Measurements from ENCODE around the gene MLNR.
A peak's percentile ranks its signal among the peaks of the same experiment; 100 is the strongest.

MLNR gene, protein sequence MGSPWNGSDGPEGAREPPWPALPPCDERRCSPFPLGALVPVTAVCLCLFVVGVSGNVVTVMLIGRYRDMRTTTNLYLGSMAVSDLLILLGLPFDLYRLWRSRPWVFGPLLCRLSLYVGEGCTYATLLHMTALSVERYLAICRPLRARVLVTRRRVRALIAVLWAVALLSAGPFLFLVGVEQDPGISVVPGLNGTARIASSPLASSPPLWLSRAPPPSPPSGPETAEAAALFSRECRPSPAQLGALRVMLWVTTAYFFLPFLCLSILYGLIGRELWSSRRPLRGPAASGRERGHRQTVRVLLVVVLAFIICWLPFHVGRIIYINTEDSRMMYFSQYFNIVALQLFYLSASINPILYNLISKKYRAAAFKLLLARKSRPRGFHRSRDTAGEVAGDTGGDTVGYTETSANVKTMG
- long read RNA-seq, donor 1, result 0 reads
- long read RNA-seq, donor 2, result 0 reads
- long read RNA-seq, donor 3, result 0 reads
- long read RNA-seq, donor 4, result 0 reads
- long read RNA-seq, donor 5, result 0 reads
- long read RNA-seq, donor 6, result 0 reads
- long read RNA-seq, donor 7, result 0 reads
- long read RNA-seq, donor 8, result 0 reads

DNA sequence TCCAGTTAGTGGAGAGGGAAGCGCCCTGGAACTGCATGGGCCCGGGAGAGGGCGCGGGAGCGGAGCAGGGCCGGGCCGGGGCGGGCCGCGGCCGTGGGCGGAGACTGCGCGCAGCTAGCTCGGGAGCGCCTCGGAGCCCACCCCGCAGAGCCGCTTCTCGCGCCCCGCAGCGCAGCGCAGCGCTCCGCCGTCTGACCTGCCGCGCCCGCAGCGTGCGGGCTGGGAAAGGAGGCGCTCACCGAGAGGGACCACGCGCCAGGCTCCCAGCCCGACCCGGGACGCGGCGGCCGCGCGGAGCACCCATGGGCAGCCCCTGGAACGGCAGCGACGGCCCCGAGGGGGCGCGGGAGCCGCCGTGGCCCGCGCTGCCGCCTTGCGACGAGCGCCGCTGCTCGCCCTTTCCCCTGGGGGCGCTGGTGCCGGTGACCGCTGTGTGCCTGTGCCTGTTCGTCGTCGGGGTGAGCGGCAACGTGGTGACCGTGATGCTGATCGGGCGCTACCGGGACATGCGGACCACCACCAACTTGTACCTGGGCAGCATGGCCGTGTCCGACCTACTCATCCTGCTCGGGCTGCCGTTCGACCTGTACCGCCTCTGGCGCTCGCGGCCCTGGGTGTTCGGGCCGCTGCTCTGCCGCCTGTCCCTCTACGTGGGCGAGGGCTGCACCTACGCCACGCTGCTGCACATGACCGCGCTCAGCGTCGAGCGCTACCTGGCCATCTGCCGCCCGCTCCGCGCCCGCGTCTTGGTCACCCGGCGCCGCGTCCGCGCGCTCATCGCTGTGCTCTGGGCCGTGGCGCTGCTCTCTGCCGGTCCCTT lies at the start of gene MLNR:
Gene MLNR (plus strand): TSS at position 303 of the 820 bp plus-strand sequence. CDS start 0 bp downstream, at position 303.
- DNase-seq, result peak; percentile 75

DNA sequence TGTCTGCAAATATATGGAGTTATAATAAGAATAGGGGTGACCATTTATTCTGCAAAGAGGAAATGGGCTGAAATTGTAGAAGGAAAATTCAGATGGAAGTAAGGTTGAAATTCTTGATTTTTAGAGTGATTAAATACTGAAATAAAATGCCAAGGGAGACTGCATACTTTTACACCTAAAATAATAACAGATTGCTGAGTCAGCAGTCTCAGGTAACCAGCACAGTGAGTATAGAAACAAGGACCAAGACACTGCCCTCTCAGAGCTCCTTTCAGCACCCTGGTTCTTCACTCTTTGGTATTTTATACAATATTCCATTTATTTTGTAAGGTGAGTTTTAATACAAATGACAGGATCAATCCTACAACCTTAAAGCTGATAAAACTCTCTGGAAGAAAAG lies 48.8 kb upstream of the MLNR start:
- DNase-seq, result no peak

DNA sequence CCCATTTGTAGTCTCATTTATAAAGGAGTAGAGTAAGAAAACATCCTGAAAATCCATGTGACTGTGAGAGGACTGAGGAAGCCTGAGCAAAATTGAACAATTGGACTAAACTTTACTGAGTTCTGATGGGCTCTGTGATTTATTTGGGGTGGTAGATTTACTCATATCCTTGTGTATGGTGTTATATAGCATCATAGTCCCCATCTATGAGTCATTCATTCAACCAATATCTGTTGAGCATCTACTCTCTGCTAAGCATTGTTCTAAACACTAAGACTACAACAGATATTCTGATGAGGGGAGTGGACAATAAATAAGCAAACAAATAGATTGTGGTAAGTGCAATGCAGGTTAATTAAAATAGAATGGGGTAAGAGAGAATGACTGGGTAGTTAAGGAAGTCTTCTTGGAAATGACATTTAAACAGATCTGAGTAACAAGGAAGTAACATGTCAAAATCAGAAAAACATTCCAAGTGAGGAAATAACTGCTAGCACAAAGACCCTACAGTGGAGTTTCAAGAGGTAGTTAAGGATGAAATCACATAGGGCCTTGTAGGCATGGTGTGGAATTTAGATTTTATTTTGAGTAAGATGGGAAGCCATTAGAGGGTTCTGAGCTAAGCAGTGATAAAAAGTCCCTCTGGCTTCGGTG lies 36.3 kb upstream of the MLNR start:
- DNase-seq, result no peak

DNA sequence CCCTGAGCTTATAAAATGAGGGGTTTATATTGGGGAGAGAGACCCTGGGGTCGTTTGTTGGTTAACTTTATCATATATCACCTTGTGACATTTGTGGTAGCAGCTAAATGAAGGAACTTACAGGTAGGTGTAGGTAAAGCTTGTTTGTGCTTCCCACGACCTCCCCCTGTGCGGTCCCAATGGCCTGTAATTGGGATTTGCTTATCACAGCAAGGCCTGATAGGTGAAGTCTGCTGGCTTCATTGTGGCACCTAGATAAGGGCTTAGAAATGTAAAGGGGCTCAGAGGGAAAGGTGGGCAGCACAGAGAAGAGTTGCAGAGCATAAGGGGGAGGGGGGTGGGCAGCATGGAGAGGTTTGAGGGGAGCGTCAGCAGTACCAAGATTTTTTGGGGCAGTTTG lies 35.5 kb upstream of the MLNR start:
- DNase-seq, result no peak

DNA sequence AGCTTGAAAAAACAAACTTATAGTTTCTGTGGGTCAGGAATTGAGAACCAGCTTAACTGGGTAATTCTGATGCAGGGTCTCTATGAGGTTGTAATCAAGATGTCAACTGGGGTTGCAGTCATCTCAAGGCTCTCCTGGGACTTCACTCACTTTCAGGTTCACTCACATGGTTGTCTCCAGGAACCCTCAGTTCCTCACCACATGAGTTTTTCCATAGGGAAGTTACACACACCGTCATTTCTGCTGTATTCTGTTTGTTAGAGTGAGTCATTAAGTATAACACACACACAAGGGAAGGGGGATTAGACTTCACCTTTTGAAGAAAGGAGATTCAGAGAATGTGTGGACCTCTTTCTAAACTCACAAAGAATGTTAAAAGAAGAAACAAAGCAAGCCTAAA lies 34.9 kb upstream of the MLNR start:
- DNase-seq, result no peak

DNA sequence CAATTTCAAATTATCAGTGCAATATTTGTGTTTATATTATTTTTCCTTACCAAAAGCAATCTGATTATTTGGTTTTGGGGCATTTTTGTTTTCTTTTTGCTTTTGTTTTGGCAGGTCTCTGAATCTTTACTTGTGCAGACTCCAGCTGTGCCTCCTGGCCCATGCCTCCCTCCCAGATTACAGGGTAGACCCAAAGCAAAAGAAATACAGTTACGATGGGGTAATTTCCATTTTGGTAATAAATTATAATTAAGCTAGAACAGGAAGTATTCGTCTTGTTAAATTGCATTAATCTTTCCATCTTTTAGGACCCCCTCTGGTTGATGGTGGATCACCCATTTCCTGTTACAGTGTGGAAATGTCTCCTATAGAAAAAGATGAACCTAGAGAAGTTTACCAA lies 29.2 kb upstream of the MLNR start:
- DNase-seq, result no peak

DNA sequence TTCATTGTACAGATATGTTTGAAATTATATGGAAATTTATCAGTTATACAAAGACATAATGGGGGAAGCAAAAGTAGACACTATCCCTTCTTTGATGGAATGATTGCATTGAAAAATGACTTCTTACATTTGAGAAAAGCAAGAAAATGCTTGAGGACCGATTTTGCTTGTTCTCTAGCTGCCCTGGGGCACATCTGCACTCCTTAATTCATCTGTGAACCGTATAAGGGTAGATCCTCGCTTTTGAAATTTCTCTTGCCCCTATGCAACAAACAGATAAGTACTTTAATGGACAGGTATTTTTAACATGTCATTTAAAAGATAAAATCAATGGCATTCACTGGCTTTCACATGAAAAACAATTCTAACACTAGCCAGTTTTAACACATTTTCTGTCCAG lies 13.5 kb upstream of the MLNR start:
- no peak for DNase-seq

DNA sequence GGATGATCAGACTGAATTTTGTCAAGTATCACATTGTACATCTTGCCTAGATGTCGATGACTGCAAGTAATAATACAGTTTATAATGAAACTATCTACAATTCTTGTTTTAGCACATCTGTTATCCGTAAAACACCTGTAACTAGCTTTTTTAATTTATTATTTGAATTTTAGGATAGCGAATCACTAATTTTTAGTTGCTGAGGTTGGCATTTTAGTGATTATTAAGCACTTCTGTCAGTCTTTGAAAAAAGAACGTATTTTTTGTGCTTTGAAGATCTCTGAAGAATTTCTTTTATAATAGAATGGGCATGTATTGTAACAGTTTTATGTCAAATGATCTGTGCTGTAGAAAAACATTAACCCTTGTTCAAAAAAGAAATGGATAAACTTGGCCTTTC lies 11.5 kb upstream of the MLNR start:
- no peak for DNase-seq

DNA sequence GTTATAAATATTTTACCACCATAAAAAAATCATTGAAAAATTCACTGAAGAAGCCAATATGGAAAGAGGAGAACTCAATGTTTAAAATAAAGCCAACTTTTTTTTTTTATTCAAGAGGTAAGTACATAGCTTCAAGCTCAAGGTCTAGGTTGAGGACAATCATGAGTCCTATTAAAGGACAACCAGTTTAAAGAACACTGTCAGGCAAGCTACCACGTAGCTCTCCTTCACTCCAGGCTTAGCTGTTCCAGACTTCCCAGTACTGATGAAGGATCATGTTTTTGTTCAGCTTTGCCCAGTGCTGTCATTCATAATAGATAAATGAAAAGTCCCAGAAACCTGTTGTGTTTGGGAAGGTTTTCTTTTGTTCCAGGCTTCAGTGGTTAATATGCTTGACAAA lies 10.0 kb upstream of the MLNR start:
- no peak for DNase-seq

DNA sequence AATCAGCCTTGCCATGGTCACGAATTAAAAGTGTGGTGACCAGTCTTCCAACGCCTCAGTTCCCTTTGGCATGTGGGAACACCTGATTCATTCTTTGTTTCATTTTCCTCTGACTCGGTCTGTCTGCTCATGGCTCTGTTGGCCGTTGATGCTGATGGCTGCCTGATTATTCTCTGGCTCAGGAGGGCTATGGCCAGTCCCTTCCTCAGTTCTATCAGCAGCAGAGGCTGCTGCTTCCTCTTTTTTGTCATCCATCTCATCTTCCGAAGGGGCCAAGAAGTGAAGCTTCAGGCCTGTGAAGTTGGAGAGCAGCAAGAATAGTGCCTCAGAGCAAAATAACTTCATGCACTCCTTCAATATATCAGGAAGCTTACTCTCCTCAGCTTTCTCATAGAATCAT lies 9.5 kb upstream of the MLNR start:
- DNase-seq, result no peak

DNA sequence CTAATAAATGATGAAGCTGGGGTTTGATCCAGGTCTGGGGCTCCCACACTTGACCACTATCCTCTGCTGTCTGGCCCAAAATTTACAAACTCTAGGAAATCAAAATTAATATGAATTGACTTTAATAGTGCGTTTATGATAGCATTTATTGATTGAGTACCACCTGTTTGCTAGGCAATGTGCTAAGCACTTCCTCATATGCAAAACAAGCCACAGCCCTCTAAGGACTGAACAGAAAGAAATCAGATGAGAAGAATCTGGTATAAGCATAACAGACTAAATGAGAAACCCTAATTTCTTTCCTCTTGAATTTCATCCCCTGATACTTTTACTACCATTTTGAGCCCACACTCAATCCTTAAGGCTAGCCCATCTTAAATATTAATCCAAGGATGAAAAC lies 6.6 kb upstream of the MLNR start:
- DNase-seq, result no peak

DNA sequence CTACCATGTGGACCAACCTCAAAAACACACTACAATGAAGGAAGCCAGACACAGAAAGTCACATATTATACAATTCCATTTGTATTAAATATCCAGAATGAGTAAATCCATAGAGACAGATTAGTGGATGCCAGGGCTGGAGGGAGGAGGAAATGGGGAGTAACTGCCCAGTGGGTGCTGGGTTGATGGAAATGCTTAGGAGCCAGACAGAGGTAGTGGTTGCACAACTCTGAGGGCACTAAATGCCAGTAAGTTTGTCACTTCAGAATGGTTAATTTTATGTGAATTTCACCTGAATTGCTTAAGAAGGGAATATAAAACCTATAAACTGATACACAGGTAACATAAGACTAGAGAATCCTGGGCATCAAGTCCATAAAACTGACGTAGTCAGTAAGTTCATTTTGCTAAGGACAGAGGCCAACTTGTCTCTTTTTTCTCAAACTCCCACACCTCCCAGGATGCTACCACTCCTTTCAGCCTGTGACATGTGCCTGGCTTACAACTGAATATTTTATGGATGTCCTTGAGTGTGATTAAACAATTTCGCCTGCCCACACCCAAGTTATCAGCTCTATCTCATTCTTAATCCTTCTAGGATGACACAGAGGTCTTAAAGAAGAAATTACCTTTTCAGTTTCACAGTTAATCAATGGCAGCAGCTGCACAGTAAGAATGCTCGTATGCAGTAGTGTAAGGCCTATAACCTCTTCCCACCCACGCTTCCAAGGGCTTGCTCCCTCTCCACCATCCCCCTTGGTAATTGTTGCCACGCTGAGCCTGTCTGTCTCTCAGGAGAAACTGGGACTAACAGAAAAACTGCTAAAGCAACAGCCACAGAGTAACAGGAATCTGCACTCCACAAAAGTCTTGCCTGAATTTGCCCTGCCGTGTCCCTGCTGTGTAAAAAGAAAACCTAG lies 5.9 kb upstream of the MLNR start:
- no peak for DNase-seq

DNA sequence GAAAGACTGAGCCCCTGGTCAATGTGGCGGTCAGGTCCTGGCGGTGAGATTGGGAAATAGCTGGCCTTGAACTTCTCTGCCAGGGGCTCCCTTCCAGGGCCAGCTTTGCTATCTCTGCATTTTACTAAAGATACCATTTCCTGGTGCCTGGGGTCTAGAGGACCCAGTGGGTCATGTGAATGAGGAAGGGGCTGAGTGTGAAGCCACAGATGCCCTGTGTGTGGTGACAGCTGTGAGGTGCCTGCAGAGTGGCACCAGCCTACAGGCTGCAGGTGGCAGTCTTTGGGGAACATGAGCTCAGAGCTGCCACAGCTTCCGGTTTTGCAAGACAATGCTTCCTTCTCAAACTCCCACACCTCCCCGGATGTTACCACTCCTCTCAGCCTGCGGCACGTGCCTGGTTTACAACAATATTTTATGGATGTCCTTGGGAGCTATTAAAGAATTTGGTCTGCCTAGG lies 5.2 kb upstream of the MLNR start:
- no peak for DNase-seq

DNA sequence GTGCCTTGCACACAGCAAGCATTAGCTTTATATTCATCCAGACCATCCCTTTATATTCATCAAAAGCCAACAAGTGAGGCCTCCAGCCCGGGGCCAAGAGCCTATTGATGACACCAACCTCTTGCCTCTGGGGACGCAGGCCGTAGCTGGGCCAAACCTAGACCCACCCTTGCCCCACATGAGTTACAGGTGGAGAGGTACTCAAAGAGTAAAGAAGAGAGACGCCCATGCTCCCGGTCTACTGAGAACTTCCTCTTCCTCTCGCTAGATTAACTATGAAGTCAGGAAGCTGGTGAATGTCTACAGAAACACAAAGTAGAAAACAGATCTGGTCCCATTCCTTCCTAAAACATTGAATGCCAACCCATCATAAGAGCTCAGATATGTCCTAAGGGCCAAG lies 3.8 kb upstream of the MLNR start:
- no peak for DNase-seq

DNA sequence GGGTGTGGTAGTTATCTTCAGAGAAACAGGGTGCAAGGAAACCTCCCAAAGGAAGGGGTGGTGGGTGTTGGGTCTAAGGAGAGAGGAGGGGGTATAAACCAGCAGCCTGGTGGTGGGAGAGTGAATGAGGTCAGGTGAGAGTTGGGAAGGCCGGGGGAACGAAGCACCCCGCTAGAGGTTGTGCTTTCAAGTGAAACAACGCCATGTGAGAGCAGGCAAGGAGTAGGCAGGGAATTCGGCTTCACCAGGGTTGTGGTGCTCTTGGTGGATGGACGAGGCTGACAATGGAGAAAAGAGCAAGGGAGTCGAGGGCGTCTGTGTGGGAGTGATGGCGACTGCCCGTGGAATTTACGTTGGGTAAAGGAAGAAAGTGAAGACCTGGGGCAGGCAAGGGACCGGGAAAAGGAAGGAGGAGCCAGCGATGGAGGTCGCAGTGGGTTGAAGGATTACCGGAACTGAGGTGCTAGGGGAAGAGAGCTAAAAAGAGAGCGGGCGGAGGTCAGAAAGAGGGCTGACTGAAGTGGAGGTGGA lies 2.1 kb upstream of the MLNR start:
- DNase-seq, result no peak

DNA sequence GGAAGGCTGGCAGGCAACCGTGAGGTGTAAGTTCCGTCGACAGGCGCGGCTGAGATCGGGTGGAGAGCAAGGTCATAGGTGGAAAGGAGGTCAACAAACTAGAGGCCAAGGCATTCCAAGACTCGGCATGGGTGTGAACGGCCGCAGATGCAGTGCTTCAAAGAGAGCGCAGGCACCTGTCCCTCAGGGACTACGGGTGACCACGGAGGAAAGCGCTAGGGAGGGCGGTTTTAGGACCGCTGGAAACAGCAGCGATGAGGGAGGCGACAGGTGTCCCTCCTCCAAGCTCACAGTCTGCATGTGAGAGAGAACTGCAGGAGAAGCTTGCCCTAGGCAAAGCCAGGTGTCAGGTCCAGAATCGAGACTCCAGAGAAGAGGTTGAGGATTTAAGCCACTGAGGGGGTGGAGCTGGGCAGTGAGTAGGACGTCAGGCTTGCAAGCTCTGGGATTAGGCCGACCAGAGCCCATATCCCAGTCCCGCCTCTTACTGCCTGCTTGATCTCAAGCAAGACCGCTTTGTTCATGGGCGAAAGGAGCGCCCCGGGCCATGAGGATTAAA lies 1.6 kb upstream of the MLNR start:
- DNase-seq, result peak; percentile 46

DNA sequence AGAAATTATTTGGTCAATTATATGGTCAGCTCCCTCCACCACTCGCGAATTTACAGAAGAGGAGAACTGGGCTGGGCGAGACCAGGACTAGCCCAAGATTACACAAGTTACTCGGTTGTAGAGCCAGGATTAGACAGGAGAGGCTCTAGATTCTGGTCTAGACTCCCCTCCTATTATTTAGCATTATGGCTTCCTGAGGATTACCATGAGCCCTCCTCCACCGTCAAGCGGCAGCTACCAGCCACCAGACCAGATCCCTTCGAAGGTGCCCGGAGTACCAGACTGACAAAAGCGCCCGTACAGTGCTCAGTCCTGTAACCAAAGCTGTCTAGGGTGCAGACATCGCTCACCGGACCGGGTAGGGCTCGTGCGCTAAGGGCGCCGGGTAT lies 497 bp upstream of the MLNR start:
- no peak for DNase-seq

DNA sequence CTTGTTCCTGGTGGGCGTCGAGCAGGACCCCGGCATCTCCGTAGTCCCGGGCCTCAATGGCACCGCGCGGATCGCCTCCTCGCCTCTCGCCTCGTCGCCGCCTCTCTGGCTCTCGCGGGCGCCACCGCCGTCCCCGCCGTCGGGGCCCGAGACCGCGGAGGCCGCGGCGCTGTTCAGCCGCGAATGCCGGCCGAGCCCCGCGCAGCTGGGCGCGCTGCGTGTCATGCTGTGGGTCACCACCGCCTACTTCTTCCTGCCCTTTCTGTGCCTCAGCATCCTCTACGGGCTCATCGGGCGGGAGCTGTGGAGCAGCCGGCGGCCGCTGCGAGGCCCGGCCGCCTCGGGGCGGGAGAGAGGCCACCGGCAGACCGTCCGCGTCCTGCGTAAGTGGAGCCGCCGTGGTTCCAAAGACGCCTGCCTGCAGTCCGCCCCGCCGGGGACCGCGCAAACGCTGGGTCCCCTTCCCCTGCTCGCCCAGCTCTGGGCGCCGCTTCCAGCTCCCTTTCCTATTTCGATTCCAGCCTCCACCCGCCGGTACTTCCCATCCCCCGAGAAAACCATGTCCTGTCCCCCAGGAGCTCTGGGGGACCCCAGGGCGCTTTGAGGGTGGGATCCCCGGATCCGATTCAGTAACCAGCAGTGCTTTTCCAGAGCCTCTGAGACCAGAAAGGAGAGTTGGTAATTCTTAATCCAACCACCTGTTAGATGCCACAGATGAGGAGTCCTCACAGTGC lies 885 bp downstream of the MLNR start:
- DNase-seq, result peak; percentile 75

DNA sequence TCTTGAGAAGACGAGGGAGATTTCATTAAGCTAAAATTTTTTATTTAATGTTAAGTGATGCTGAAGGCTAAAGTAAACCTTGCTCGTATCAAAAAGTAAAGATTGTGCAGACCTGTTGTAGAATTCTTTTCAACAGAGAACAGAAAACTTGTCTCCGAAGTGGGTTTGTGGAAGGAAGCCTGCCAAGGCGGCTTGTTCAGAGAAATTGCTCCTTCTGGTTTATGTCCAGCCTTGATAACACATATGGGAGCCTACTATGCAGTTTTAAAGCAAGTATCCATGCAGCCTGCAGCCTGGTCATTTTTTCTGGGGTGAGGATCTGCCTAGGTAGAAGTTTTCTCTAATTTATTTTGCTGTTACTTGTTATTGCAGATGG lies 1.4 kb downstream of the MLNR start:
- DNase-seq, result no peak

Measured in right kidney (tissue), 9 donors.